NCI-H1694 treated with DMSO at 0.1 percent for 48 hours (cell line): ENCODE data around the gene DEFB131B.
"Not testable (repeated sequence)": the region's sequence is repeated elsewhere in the genome, so short reads cannot be mapped to it uniquely, and the experiment has no call there.

Experiments used
- DNase-seq: peaks from one replicate; lab custom pipeline; 2025; lab: John Stamatoyannopoulos, UW

The DEFB131B gene

GRCh38 chr11:71878059-71878458 is at the start of gene DEFB131B:
TSS of gene DEFB131B (plus strand) at chr11:71878453. CDS start at chr11:71878453, 0 bp downstream.
- DNase-seq: not testable (repeated sequence)

- DNase-seq: not testable (repeated sequence)
Measured at GRCh38 chr11:71829247-71829646, 49.0 kb upstream of the DEFB131B start.

GRCh38 chr11:71829686-71830085 is 48.6 kb upstream of the DEFB131B start:
- not testable (repeated sequence) for DNase-seq

- DNase-seq: not testable (repeated sequence)
Measured at GRCh38 chr11:71832811-71833210, 45.4 kb upstream of the DEFB131B start, which contains the start of gene DEFB108B. TSS of gene DEFB108B (plus strand) at chr11:71833200. CDS start at chr11:71833200, 0 bp downstream.

- not testable (repeated sequence) for DNase-seq
Measured at GRCh38 chr11:71842720-71843119, 35.5 kb upstream of the DEFB131B start.

- not testable (repeated sequence) for DNase-seq
Measured at GRCh38 chr11:71843355-71843754, 34.9 kb upstream of the DEFB131B start.

- DNase-seq: no peak
Measured at GRCh38 chr11:71843858-71844257, 34.4 kb upstream of the DEFB131B start.

GRCh38 chr11:71853895-71854294 is 24.4 kb upstream of the DEFB131B start:
- DNase-seq: not testable (repeated sequence)

GRCh38 chr11:71855880-71856279 is 22.4 kb upstream of the DEFB131B start:
- DNase-seq: not testable (repeated sequence)

- DNase-seq: not testable (repeated sequence)
Measured at GRCh38 chr11:71860835-71861234, 17.4 kb upstream of the DEFB131B start.

GRCh38 chr11:71863978-71864627 is 14.2 kb upstream of the DEFB131B start:
- DNase-seq: peak; percentile 11

GRCh38 chr11:71867209-71867608 is 11.0 kb upstream of the DEFB131B start:
- not testable (repeated sequence) for DNase-seq

GRCh38 chr11:71869931-71870330 is 8.3 kb upstream of the DEFB131B start:
- not testable (repeated sequence) for DNase-seq

GRCh38 chr11:71870661-71871060 is 7.6 kb upstream of the DEFB131B start:
- not testable (repeated sequence) for DNase-seq

GRCh38 chr11:71876262-71876661 is 2.0 kb upstream of the DEFB131B start:
- DNase-seq: not testable (repeated sequence)

- not testable (repeated sequence) for DNase-seq
Measured at GRCh38 chr11:71885806-71886205, 7.6 kb downstream of the DEFB131B start.

GRCh38 chr11:71888335-71889010 is 10.2 kb downstream of the DEFB131B start:
- not testable (repeated sequence) for DNase-seq

- DNase-seq: not testable (repeated sequence)
Measured at GRCh38 chr11:71889181-71889872, 11.1 kb downstream of the DEFB131B start.

- no peak for DNase-seq
Measured at GRCh38 chr11:71895961-71896360, 17.7 kb downstream of the DEFB131B start.

GRCh38 chr11:71901137-71901536 is 22.9 kb downstream of the DEFB131B start:
- not testable (repeated sequence) for DNase-seq

- no peak for DNase-seq
Measured at GRCh38 chr11:71908218-71908617, 30.0 kb downstream of the DEFB131B start.

GRCh38 chr11:71910775-71911174 is 32.5 kb downstream of the DEFB131B start:
- DNase-seq: not testable (repeated sequence)
